GM18519 (cell line): ENCODE results near the gene ALG5.

Experiments used
- ATAC-seq: cut with Tn5 transposase; IDR thresholded peaks from one replicate; pipeline ENCODE4 v1.9.1; 2021; ENCODE audit warnings: mild to moderate bottlenecking, moderate library complexity; ENCODE audit not compliant: unreplicated experiment, low FRiP score

The ALG5 gene

GRCh38 chr13:36981156-36981743 is 17.9 kb downstream of the ALG5 start:
- ATAC-seq, result peak; percentile 74

GRCh38 chr13:36979361-36980050 is 19.6 kb downstream of the ALG5 start:
- ATAC-seq, result no peak

GRCh38 chr13:36975172-36975571 is 24.0 kb downstream of the ALG5 start:
- ATAC-seq, result no peak

GRCh38 chr13:36973621-36974295 is 25.4 kb downstream of the ALG5 start:
- ATAC-seq, result peak; percentile 85

- no peak for ATAC-seq
Observed at GRCh38 chr13:36973009-36973408, 26.1 kb downstream of the ALG5 start.

- ATAC-seq, result no peak
Observed at GRCh38 chr13:36966404-36966803, 32.7 kb downstream of the ALG5 start.

- no peak for ATAC-seq
Observed at GRCh38 chr13:36965767-36966166, 33.4 kb downstream of the ALG5 start.

- no peak for ATAC-seq
Observed at GRCh38 chr13:36959456-36960116, 39.6 kb downstream of the ALG5 start.

GRCh38 chr13:36954542-36954941 is 44.6 kb downstream of the ALG5 start:
- no peak for ATAC-seq

- ATAC-seq, result no peak
Observed at GRCh38 chr13:36950920-36951319, 48.2 kb downstream of the ALG5 start.

GRCh38 chr13:36950330-36950729 is 48.8 kb downstream of the ALG5 start:
- no peak for ATAC-seq

- no peak for ATAC-seq
Observed at GRCh38 chr13:36945078-36945477, 54.1 kb downstream of the ALG5 start.

- no peak for ATAC-seq
Observed at GRCh38 chr13:36925603-36926002, 73.5 kb downstream of the ALG5 start.

- no peak for ATAC-seq
Observed at GRCh38 chr13:36924001-36924400, 75.1 kb downstream of the ALG5 start.

GRCh38 chr13:36921631-36922301 is 77.4 kb downstream of the ALG5 start:
- ATAC-seq, result no peak

GRCh38 chr13:36920616-36921185 is 78.4 kb downstream of the ALG5 start:
- ATAC-seq, result no peak

- ATAC-seq, result peak; percentile 48
Observed at GRCh38 chr13:36919833-36920615, 79.1 kb downstream of the ALG5 start, which contains the start of gene SMAD9. Gene SMAD9 (minus strand): TSS chr13:36920238. CDS start chr13:36879689, 40,549 bp downstream.

- ATAC-seq, result no peak
Observed at GRCh38 chr13:36919171-36919832, 79.8 kb downstream of the ALG5 start.
